HUES48 (cell line): Measurements from ENCODE around the gene SHH.
A peak's percentile ranks its signal among the peaks of the same experiment; 100 is the strongest.

ENCODE experiments used
- H3K27ac ChIP-seq: one replicate; pipeline ENCODE4 v1.7.0; 2013; ENCODE audit warnings: low read depth, low read length, inconsistent platforms
- H3K27me3 ChIP-seq: 2 replicates; pipeline ENCODE4 v1.6.1; 2013; ENCODE audit warnings: mild to moderate bottlenecking, low read length; ENCODE audit not compliant: control insufficient read depth, insufficient read depth
- H3K36me3 ChIP-seq: 2 replicates; pipeline ENCODE4 v1.6.1; 2013; ENCODE audit warnings: low read length; ENCODE audit not compliant: control insufficient read depth, insufficient read depth
- H3K4me1 ChIP-seq: 2 replicates; pipeline ENCODE4 v1.6.1; 2013; ENCODE audit warnings: mild to moderate bottlenecking, low read length; ENCODE audit not compliant: control insufficient read depth, insufficient read depth
- H3K4me3 ChIP-seq: 2 replicates; pipeline ENCODE4 v1.5.1; 2013; ENCODE audit warnings: mild to moderate bottlenecking, low read depth, low read length
- H3K9ac ChIP-seq: 2 replicates; pipeline ENCODE4 v1.6.1; 2013; ENCODE audit warnings: mild to moderate bottlenecking, low read depth, low read length, moderate library complexity
- H3K9me3 ChIP-seq: 2 replicates; pipeline ENCODE4 v1.6.1; 2013; ENCODE audit warnings: low read length; ENCODE audit not compliant: control insufficient read depth, insufficient read depth

SHH gene

DNA sequence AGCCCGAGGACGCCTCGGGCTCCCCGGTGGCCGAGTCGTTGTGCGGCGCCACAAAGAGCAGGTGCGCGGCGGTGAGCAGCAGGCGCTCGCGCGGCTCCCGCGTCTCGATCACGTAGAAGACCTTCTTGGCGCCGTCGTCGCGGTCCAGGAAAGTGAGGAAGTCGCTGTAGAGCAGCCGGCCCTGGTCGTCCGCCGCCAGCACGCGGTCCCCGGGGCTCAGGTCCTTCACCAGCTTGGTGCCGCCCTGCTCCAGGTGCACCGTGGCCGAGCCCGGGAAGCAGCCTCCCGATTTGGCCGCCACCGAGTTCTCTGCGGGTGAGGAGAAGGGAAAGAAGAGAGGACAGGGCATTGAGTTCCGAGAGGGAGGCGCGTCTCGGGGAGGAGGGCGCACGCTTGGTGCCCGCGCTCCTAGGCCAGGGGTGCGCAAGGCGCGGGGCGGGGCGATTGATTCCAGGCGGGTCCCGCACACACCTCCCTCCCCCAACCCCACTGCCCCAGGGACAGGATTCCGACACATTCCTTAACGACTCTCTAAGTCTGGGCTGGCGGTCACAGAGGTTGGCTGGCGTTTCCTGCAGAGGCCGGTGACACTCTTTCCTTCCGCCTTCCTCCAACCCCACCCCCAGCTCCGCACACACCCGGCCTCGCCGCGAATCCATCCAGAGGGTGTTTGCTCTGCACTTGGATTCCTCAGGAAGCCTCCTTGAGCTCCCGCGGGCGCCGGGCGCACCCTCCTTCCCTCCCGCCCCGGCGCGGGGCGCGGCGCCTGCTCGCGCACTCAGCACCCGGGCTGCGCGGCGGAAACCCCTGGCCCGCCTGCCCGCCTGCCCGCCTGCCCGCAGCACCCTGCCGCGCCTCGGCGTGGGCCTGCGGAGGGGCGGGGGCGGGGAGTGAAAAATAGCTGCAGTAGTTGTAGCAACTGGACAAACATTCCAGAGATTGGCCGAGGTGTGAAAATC lies 8.6 kb downstream of the SHH start:
- Histone ChIP-seq H3K9me3 (no peaks in the 10 kb centered on the region), H3K36me3 (no peaks in the 10 kb centered on the region), H3K4me1 (peaks cover 19% of the 10 kb centered on the region), H3K27me3 (peaks cover 100% of the 10 kb centered on the region), H3K27ac (peak overlapping the region; percentile 33), H3K4me3 (peak overlapping the region; percentile 49; the same call in 1 of the 2 replicates), H3K9ac (no peak overlapping the region)

DNA sequence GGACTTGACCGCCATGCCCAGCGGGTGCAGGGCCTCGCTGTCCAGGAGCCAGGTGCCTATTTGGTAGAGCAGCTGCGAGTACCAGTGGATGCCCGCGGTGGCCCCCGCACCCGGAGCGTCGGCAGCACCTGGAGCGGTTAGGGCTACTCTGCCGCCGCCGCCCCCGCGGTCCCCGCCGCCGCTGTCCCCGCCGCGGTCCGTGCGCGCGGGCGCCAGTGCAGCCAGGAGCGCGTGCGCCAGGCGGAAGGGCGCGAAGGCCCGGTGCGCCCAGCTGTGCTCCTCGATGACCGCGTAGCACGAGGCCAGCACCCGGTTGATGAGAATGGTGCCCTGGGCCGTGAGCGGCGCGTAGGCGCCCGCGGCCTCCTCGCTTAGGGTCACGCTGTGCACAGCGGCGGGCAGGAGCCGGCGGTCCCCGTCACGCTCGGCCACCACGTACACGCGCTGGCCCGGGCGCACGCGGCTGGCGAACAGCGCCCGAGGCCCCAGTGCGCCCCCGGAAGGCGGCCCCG lies 9.3 kb downstream of the SHH start:
- no peak overlapping the region for H3K27ac ChIP-seq
- no peaks in the 10 kb centered on the region for H3K9me3 ChIP-seq
- H3K36me3 ChIP-seq: no peaks in the 10 kb centered on the region
- H3K4me3 ChIP-seq: no peak overlapping the region; the same call in 1 of the 2 replicates
- peaks cover 19% of the 10 kb centered on the region for H3K4me1 ChIP-seq
- peaks cover 100% of the 10 kb centered on the region for H3K27me3 ChIP-seq
- no peak overlapping the region for H3K9ac ChIP-seq

DNA sequence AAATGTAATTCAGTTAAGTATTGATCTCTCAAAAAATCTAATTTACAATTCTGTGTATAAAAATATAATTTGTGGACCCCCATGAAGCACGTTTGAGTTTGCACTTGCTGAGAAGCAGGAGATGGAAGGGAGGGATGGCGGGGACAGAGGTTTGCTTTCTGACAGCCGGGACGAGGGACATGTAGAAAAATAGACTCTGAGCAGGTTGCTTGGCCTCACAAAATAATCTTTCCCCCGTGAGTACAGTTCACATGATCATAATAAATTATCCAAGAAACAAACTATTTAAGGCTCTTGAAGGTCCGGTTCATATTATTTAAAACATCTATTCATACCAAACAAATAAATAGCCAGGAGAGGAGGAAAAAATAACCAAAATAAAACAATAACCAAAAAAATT lies 10.0 kb downstream of the SHH start:
- Histone ChIP-seq H3K9me3 (no peaks in the 10 kb centered on the region), H3K36me3 (no peaks in the 10 kb centered on the region), H3K9ac (no peak overlapping the region), H3K4me1 (peaks cover 13% of the 10 kb centered on the region), H3K27me3 (peaks cover 100% of the 10 kb centered on the region), H3K4me3 (no peak overlapping the region), H3K27ac (no peak overlapping the region)

DNA sequence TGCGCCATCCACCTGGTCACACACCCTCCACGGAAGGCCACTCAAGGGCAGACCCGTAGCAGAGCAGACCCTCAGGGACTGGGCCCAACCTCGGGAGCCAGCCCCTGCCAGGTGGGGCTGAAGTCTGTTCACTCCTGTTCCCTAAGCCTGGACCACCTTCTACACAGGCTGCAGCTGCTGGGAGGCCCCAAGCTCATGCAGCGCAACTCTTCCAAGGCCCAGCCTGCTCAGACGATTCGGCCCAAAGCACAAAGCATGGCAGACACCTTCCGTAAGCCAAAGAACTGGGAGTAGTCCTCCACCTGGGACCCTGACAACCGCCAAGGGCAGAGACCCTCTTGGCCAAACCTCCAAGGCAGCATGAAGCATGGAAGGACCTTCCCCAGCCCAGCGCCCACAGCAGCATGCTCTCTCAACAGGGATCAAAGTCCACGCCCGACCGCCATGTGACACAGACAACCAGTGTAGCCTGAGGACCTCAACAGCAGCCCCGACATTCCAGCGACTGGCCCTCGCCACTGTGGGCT lies 11.5 kb downstream of the SHH start:
- Histone ChIP-seq H3K27me3 (peaks cover 94% of the 10 kb centered on the region), H3K9ac (no peak overlapping the region), H3K9me3 (no peaks in the 10 kb centered on the region), H3K4me3 (no peak overlapping the region), H3K27ac (no peak overlapping the region), H3K4me1 (peaks cover 6% of the 10 kb centered on the region), H3K36me3 (no peaks in the 10 kb centered on the region)

DNA sequence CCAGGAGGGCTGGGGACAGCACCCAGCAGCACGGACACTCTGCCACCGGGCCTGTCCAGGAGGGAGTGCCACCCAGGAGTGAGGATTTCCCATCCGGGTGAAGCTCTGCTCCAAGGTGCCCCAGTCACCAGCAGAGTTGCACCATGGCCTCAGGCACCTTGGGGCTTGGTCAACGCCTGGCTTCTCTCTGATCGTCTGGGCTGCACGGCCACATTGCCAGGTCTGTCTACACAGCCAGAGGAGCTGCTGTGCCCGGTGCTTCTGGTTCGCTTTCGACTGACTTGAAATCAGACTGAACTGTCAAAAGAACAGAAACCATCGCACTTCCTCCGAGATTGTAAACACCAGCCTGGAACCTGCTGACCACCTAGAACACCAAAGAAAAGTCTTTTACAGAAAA lies 12.0 kb downstream of the SHH start:
- H3K36me3 ChIP-seq: no peaks in the 10 kb centered on the region
- peaks cover 89% of the 10 kb centered on the region for H3K27me3 ChIP-seq

DNA sequence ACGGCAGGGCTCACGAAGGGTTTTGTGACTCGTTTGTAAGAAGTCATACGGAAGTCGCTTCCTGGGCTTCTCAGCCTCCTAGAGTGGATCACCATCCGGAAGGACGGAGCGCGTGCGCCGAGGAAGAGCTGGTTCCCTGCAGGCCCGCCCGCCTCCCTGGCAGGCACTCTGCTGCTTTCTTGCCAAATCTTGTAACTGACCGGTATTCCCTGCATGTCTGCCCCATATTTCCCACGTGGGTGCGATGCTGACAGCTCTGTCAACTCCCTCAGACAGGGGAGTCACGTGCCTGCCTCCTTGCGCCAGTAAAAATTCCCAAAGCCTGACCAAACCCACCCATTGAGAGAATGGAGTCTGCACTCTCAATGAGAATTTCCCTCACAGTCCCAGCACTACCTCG lies 12.7 kb downstream of the SHH start:
- Histone ChIP-seq H3K36me3 (no peaks in the 10 kb centered on the region), H3K27ac (no peak overlapping the region), H3K27me3 (peaks cover 81% of the 10 kb centered on the region), H3K4me3 (no peak overlapping the region), H3K9ac (no peak overlapping the region), H3K9me3 (no peaks in the 10 kb centered on the region), H3K4me1 (0 out of 2 replicates have a peak, but pooled peaks cover 4% of the 10 kb centered on the region)

More for the DNA sequence above, 12.0 kb downstream of the SHH start:
- H3K4me3 ChIP-seq: no peak overlapping the region
- no peaks in the 10 kb centered on the region for H3K9me3 ChIP-seq
- no peak overlapping the region for H3K27ac ChIP-seq
- H3K4me1 ChIP-seq: peaks cover 4% of the 10 kb centered on the region; the same call in 1 of the 2 replicates
- no peak overlapping the region for H3K9ac ChIP-seq

DNA sequence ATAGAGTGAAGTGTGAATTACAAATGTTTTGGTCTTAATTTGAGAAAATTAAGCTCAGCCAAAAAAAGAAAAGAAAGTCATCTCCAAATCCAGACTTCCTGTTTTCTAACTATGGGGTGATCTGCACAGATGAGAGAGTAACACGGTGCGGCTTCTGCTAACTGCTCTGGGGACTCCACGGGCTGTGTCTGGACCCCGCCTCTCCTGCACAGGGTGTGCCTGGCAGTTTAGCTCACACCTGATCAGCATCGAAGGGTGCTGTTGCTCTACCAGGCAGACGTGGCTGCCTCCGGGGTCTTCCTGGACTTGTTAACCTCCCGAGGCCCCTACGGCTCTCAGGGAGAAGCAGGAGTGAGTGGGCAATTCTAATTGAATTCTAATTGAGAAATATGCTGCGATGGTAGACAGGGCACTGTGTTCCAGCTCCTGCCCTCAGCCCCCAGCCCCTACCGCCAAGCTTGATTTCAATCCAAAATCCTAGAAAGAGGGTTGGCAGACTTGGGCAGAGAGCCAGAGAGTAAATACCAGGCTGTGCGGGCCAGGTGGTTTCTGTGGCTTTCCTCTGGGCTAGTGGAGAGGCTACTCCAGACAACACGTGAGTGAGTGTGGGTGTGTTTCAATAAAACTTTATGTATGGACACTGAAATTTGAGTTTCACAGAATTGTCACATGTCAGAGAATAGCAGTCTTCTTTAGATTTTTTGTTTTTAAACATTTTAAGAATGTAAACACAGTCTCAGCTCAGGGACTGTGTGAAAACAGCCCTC lies 13.4 kb downstream of the SHH start:
- H3K4me1 ChIP-seq: 0 out of 2 replicates have a peak, but pooled peaks cover 3% of the 10 kb centered on the region
- no peak overlapping the region for H3K9ac ChIP-seq
- H3K27me3 ChIP-seq: peaks cover 75% of the 10 kb centered on the region
- no peak overlapping the region for H3K4me3 ChIP-seq
- H3K36me3 ChIP-seq: no peaks in the 10 kb centered on the region
- H3K27ac ChIP-seq: no peak overlapping the region
- H3K9me3 ChIP-seq: no peaks in the 10 kb centered on the region

DNA sequence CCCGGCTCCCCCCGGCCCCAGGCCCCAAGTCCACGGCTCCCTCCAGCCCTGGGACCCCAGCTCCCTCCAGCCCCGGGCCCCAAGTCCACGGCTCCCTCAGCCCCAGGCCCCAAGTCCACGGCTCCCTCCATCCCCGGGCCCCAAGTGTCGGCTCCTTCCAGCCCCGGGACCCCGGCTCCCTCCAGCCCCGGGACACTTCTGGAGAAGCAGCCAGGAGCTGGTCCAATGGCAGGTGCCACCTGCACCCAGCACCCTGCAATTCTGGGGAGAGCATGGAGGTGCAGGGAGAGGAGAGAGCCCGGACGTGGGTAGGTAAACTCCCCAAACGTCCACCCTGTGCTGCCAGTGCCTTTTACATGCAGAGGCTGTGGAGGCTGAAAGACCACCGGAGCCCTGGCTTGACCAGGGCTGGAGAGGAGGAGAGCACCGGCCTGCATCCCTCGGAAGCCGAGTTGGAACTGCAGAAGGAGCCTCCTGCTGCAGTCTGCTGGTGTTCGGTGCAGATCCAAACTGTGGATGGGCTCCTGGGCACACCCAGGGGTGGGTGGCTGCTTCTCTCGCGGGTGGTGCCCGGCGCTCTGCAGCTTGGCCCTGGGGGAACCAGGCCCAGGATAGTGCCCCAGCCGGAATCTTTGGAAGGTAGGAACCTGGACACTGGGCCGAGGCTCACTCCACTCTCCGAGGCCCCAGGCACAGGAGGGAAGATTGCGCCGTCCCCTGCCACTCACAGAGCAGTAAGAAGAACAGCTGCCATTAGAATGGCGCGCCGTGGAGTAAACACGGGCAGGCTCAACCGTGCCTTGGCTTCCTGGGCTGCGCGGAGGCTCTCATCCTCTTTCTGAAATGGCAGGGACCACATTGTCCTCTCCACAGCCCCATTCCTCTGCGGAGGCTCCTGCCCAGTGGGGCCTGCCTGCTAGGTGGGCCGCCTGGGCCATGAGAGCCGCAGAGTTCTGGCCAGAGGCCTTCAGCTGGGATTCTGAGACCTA lies 14.7 kb downstream of the SHH start:
- H3K9ac ChIP-seq: no peak overlapping the region

DNA sequence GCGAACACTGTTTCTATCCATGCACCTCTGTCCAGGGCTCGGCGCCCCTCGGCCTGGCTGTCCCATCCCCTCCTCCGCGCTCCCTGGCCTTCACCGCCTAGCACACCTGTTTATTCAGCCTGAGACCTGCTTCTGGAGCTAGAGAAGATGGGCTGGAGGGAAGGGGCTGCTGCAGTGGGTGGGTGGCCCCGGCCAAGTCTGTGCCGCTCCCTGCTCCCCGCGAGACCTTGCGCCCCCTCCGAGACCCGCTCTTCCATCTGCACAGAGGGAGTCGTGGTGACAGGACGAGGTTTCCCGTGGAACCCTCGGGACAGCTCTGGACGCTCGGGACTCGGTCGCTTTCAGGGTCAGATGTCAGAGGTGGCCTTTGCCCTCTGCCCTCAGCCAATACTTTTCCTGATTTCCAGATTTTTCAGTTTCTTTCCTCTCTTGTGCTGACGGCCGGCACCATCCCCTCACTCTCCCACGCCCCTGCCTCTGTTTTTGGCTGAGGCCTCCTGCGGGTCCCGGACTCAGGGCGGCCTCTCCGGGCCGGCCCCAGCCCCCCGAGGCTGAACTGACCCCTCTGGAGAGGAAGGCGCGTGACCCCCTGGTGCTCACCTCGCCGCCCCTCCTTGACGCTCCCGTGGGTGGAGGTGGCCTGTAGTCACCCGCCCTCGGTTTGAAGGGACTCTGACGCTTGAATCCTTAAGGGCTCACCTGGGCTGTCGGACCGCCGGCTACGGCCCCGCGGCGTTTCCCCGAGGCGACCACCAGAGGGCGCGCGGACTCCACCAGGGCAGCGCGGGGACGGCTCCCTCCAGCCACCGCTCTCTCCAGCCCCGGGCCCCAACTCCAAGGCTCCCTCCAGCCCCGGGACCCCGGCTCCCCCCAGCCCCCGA lies 15.6 kb downstream of the SHH start:
- Histone ChIP-seq H3K4me1 (no peaks in the 10 kb centered on the region), H3K4me3 (peak overlapping the region; percentile 9; the same call in 1 of the 2 replicates), H3K9me3 (no peaks in the 10 kb centered on the region), H3K27me3 (peaks cover 52% of the 10 kb centered on the region), H3K36me3 (no peaks in the 10 kb centered on the region), H3K27ac (no peak overlapping the region), H3K9ac (no peak overlapping the region)

More for the DNA sequence above, 14.7 kb downstream of the SHH start:
- H3K27me3 ChIP-seq: peaks cover 62% of the 10 kb centered on the region
- H3K27ac ChIP-seq: no peak overlapping the region
- H3K9me3 ChIP-seq: no peaks in the 10 kb centered on the region
- H3K4me1 ChIP-seq: no peaks in the 10 kb centered on the region
- H3K4me3 ChIP-seq: no peak overlapping the region
- H3K36me3 ChIP-seq: no peaks in the 10 kb centered on the region
